HEK293 (cell line): ENCODE measurements around the gene ELOVL6.
"Not testable (repeated sequence)": the region's sequence is repeated elsewhere in the genome, so short reads cannot be mapped to it uniquely, and the experiment has no call there.

Experiments
- BCL11B ChIP-seq: fragments of 450-650 bp; formaldehyde crosslinking; IDR thresholded peaks from 2 replicates; pipeline ENCODE4 v1.5.1; 2016; ENCODE audit warnings: low read depth, missing biosample characterization, missing genetic modification characterization
- CTCF ChIP-seq: fragments of 450-650 bp; formaldehyde crosslinking; IDR thresholded peaks from 2 replicates; pipeline ENCODE4 v1.5.1; 2016; ENCODE audit warnings: missing biosample characterization, missing genetic modification characterization
- SCRT1 ChIP-seq: fragments of 450-650 bp; formaldehyde crosslinking; IDR thresholded peaks from 2 replicates; pipeline ENCODE4 v1.5.1; 2016; ENCODE audit warnings: missing biosample characterization, missing genetic modification characterization, borderline replicate concordance
- ZBTB11 ChIP-seq: fragments of 450-650 bp; formaldehyde crosslinking; conservative IDR thresholded peaks from 2 replicates; pipeline ENCODE4 v1.5.1; 2016; ENCODE audit warnings: low read depth, missing biosample characterization, missing genetic modification characterization
- ZBTB44 ChIP-seq: fragments of 450-650 bp; IDR thresholded peaks from 2 replicates; pipeline ENCODE4 v1.5.1; 2018; ENCODE audit warnings: missing biosample characterization, mild to moderate bottlenecking, missing genetic modification characterization
- ZNF121 ChIP-seq: fragments of 450-650 bp; formaldehyde crosslinking; IDR thresholded peaks from 2 replicates; pipeline ENCODE4 v1.5.1; 2016; ENCODE audit warnings: missing biosample characterization, missing genetic modification characterization
- ZNF133 ChIP-seq: fragments of 450-650 bp; formaldehyde crosslinking; IDR thresholded peaks from 2 replicates; pipeline ENCODE4 v1.5.1; 2016; ENCODE audit warnings: missing biosample characterization, missing genetic modification characterization
- ZNF169 ChIP-seq: fragments of 450-650 bp; formaldehyde crosslinking; IDR thresholded peaks from 2 replicates; pipeline ENCODE4 v1.5.1; 2016; ENCODE audit warnings: missing biosample characterization, missing genetic modification characterization
- ZNF239 ChIP-seq: fragments of 450-650 bp; formaldehyde crosslinking; IDR thresholded peaks from 2 replicates; pipeline ENCODE4 v1.5.1; 2016; ENCODE audit warnings: missing biosample characterization, missing genetic modification characterization
- ZNF391 ChIP-seq: fragments of 450-650 bp; formaldehyde crosslinking; IDR thresholded peaks from 2 replicates; pipeline ENCODE4 v1.5.1; 2016; ENCODE audit warnings: low read depth, missing biosample characterization, missing genetic modification characterization, borderline replicate concordance
- ZNF449 ChIP-seq: fragments of 450-650 bp; formaldehyde crosslinking; IDR thresholded peaks from 2 replicates; pipeline ENCODE4 v1.5.1; 2017; ENCODE audit warnings: missing biosample characterization, mild to moderate bottlenecking, missing genetic modification characterization, moderate library complexity
- ZNF670 ChIP-seq: fragments of 450-650 bp; formaldehyde crosslinking; IDR thresholded peaks from 2 replicates; pipeline ENCODE4 v1.5.1; 2016; ENCODE audit warnings: missing biosample characterization, missing genetic modification characterization, low read depth
- ZNF704 ChIP-seq: fragments of 450-650 bp; formaldehyde crosslinking; IDR thresholded peaks from 2 replicates; pipeline ENCODE4 v1.5.1; 2016; ENCODE audit warnings: missing biosample characterization, missing genetic modification characterization
- ZNF768 ChIP-seq: fragments of 450-650 bp; formaldehyde crosslinking; IDR thresholded peaks from 2 replicates; pipeline ENCODE4 v1.5.1; 2018; ENCODE audit warnings: missing biosample characterization, mild to moderate bottlenecking, missing genetic modification characterization

GRCh38 chr4:110218935-110219334 is 20.5 kb upstream of the ELOVL6 start:
- not testable (repeated sequence) for TF ChIP-seq CTCF (tag by site-specific recombination); ZNF239; ZNF391 (tag by site-specific recombination); BCL11B (tag by site-specific recombination); ZNF121 (tag by site-specific recombination); ZNF670 (tag by site-specific recombination); ZNF768 (tag by site-specific recombination); SCRT1 (tag by site-specific recombination); ZNF133; ZNF704 (tag by site-specific recombination); ZNF449; ZBTB11 (tag by site-specific recombination); ZBTB44 (tag by site-specific recombination); ZNF169
